ENCODE measurements around the gene GNAT2. TPM values are rescaled to one million over a fixed set of nuclear protein-coding genes. Genes with fewer than 3 reads are reported as not detected.
A peak's percentile ranks its signal among the peaks of the same experiment; 100 is the strongest.

GNAT2 gene
- total and polyA plus RNA-seq, 2 donors (not counting 3 experiments of a cell fraction or from before 2014, with no cell fraction given): not detected

GRCh38 chr1:109667452-109668122 is 48.2 kb upstream of the GNAT2 start, which contains the start of gene GSTM2:
Gene GSTM2, plus strand, starts transcription at chr1:109668057. Its CDS starts 59 bp downstream, at chr1:109668116.
- Histone ChIP-seq H4K20me1 (replicated peaks; ENCODE audit: control insufficient read depth, extremely low read depth, insufficient read depth, low read length) (no peaks in the 10 kb centered on the region), H3K9ac (replicated peaks; ENCODE audit: extremely low read depth, insufficient read depth, low read length) (peak within 1 kb of the TSS; percentile 19), H3K27me3 (ENCODE audit: control insufficient read depth in 2 of 2, insufficient read depth in 2 of 2, low read length in 2 of 2) (no peaks in the 10 kb centered on the region), H3K27ac (ENCODE audit: insufficient read depth, low read depth, low read length) (no peak within 1 kb of the TSS), H3K4me2 (ENCODE audit: insufficient read depth, low read length) (peak within 1 kb of the TSS; percentile 75), H3K4me1 (ENCODE audit: control insufficient read depth, extremely low read depth, insufficient read depth, low read length) (peaks cover 5% of the 10 kb centered on the region), H3K36me3 (ENCODE audit: control insufficient read depth in 2 of 2, extremely low read depth in 1 of 2, insufficient read depth in 2 of 2, low read length in 2 of 2) (no peaks in the 10 kb centered on the region), H3K9me3 (replicated peaks; ENCODE audit: control insufficient read depth, insufficient read depth, low read length) (no peaks in the 10 kb centered on the region), H3K4me3 (replicated peaks in 1 of 3; ENCODE audit: insufficient read depth in 1 of 3, low read depth in 1 of 3, low read length in 3 of 3) (peak within 1 kb of the TSS; percentile 13 to 33 (median 15)), H2AFZ (ENCODE audit: low read depth, low read length) (peak within 1 kb of the TSS; percentile 65), H3K79me2 (ENCODE audit: control insufficient read depth, insufficient read depth, low read length) (no peaks in the 10 kb centered on the region), H3K9me1 (replicated peaks; ENCODE audit: control insufficient read depth, extremely low read depth, insufficient read depth, low read length) (no peaks in the 10 kb centered on the region)
- dilution Hi-C loops (cut with MboI; ENCODE audit: extremely low pct_ligation_motif_present, low sequenced_read_pairs) (no loop called here), intact Hi-C loops (cut with micrococcal nuclease) (loop anchor here (1.0 to 5.0 kb wide), 2 partner anchors 39 to 95 kb away; partner anchors contain the start of gene EPS8L3)
- no TSS peak for BruUV-seq (replicated peaks)
- POLR2A ChIA-PET: no interaction called here
- DNase-seq (ENCODE audit: low read depth, low spot score) (peak; percentile 85), FAIRE-seq (peak; percentile 91)
- CTCF ChIA-PET: interaction anchor here (0.7 to 3.4 kb wide), 3 partner anchors 15 to 27 kb away, joined by 3 to 20 read pairs (median 4); no protein-coding TSS in a partner anchor
- TF ChIP-seq POLR2A (IDR thresholded peaks at IDR 0.05; ENCODE audit: low read depth, low read length) (no peak), EZH2 (IDR thresholded peaks at IDR 0.05; ENCODE audit: borderline replicate concordance, low read depth, low read length, severe bottlenecking) (no peak), GATA2 (IDR thresholded peaks at IDR 0.05; ENCODE audit: insufficient read depth, insufficient read length, low read depth, low read length) (no peak), MYC (IDR thresholded peaks at IDR 0.05; ENCODE audit: low read depth, low read length) (no peak), JUN (IDR thresholded peaks at IDR 0.05; ENCODE audit: borderline replicate concordance, insufficient read depth, insufficient read length, low read depth) (no peak), FOS (IDR thresholded peaks at IDR 0.05; ENCODE audit: borderline replicate concordance, insufficient read depth, low read length) (no peak), POLR2AphosphoS5 (IDR thresholded peaks at IDR 0.05; ENCODE audit: insufficient read depth, low read depth, low read length) (no peak)
- TF ChIP-seq, protein P1, sequence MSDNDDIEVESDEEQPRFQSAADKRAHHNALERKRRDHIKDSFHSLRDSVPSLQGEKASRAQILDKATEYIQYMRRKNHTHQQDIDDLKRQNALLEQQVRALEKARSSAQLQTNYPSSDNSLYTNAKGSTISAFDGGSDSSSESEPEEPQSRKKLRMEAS (IDR thresholded peaks at IDR 0.05; ENCODE audit: insufficient read depth, insufficient read length): no peak
- TF ChIP-seq, protein P2, sequence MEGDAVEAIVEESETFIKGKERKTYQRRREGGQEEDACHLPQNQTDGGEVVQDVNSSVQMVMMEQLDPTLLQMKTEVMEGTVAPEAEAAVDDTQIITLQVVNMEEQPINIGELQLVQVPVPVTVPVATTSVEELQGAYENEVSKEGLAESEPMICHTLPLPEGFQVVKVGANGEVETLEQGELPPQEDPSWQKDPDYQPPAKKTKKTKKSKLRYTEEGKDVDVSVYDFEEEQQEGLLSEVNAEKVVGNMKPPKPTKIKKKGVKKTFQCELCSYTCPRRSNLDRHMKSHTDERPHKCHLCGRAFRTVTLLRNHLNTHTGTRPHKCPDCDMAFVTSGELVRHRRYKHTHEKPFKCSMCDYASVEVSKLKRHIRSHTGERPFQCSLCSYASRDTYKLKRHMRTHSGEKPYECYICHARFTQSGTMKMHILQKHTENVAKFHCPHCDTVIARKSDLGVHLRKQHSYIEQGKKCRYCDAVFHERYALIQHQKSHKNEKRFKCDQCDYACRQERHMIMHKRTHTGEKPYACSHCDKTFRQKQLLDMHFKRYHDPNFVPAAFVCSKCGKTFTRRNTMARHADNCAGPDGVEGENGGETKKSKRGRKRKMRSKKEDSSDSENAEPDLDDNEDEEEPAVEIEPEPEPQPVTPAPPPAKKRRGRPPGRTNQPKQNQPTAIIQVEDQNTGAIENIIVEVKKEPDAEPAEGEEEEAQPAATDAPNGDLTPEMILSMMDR (IDR thresholded peaks at IDR 0.05; ENCODE audit: extremely low read depth in 1 of 2, insufficient read depth in 1 of 2, low read depth in 1 of 2, low read length in 2 of 2): no peak

Measured in endothelial cell of umbilical vein (primary cell).